ENCODE data around the gene MT1M.

MT1M gene

DNA sequence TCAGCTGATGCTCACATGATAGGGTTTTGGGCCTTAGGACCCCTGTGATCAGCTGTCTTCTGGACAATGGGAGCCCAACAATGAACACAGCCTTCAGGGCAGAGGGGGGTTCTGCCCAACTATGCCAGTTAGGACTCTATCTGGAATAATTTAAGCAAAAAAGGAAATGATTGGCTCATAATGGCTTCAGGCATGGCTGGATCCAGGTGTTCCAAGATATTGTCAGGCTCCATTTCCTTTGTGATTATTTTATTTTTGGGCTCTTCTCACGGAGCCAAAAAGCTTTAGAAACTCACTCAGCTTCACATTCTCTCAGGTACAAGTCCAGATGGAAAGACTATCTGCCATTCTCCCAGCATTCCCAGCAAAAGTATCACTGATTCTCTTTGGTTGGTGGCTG lies 27.0 kb upstream of the MT1M start:
- H3K27ac ChIP-seq = peak overlapping the region; percentile 90
- H3K4me2 ChIP-seq (ENCODE audit: low read length) = no peak overlapping the region
- no peaks in the 10 kb centered on the region for H3K79me2 ChIP-seq
- H3K36me3 ChIP-seq (ENCODE audit: control insufficient read depth, insufficient read depth, low read length) = no peaks in the 10 kb centered on the region
- H3K27me3 ChIP-seq (ENCODE audit: control insufficient read depth, insufficient read depth, low read length) = no peaks in the 10 kb centered on the region
- TF ChIP-seq, protein P1, sequence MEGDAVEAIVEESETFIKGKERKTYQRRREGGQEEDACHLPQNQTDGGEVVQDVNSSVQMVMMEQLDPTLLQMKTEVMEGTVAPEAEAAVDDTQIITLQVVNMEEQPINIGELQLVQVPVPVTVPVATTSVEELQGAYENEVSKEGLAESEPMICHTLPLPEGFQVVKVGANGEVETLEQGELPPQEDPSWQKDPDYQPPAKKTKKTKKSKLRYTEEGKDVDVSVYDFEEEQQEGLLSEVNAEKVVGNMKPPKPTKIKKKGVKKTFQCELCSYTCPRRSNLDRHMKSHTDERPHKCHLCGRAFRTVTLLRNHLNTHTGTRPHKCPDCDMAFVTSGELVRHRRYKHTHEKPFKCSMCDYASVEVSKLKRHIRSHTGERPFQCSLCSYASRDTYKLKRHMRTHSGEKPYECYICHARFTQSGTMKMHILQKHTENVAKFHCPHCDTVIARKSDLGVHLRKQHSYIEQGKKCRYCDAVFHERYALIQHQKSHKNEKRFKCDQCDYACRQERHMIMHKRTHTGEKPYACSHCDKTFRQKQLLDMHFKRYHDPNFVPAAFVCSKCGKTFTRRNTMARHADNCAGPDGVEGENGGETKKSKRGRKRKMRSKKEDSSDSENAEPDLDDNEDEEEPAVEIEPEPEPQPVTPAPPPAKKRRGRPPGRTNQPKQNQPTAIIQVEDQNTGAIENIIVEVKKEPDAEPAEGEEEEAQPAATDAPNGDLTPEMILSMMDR (IDR thresholded peaks at IDR 0.05) = no peak
- no peaks in the 10 kb centered on the region for H3K9me3 ChIP-seq (ENCODE audit: control insufficient read depth, low read length)
- no peak overlapping the region for H3K9ac ChIP-seq
- peaks cover 15% of the 10 kb centered on the region for H3K4me1 ChIP-seq
- H2AFZ ChIP-seq = no peak overlapping the region
- no peak overlapping the region for H3K4me3 ChIP-seq (ENCODE audit: low read depth, low read length)

DNA sequence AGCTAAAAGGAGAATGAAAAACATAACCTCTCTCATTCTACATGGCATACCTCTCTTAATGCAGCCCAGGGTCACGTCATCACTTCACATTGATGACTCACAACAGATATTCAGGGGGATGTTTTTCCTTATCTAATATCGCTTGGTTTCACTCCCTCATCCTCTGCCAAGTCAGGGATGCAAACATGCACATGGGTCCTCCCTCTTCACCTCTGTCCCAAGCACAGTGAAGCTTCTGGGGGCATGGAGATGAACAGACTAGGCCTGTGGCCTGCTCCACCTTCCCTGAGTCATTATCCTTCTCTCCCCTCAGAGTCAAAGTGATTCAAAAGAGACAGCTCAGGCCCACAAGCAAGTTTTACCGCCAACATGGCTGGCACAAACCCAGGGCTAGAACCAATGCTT lies 26.4 kb upstream of the MT1M start:
- Histone ChIP-seq H3K4me2 (ENCODE audit: low read length) (no peak overlapping the region), H3K27ac (peak overlapping the region; percentile 90), H2AFZ (peak overlapping the region; percentile 9), H3K9me3 (ENCODE audit: control insufficient read depth, low read length) (no peaks in the 10 kb centered on the region), H3K9ac (no peak overlapping the region), H3K4me1 (peaks cover 15% of the 10 kb centered on the region), H3K27me3 (ENCODE audit: control insufficient read depth, insufficient read depth, low read length) (no peaks in the 10 kb centered on the region), H3K36me3 (ENCODE audit: control insufficient read depth, insufficient read depth, low read length) (no peaks in the 10 kb centered on the region), H3K79me2 (no peaks in the 10 kb centered on the region), H3K4me3 (ENCODE audit: low read depth, low read length) (no peak overlapping the region)
- TF ChIP-seq, protein P1 (IDR thresholded peaks at IDR 0.05) = no peak

DNA sequence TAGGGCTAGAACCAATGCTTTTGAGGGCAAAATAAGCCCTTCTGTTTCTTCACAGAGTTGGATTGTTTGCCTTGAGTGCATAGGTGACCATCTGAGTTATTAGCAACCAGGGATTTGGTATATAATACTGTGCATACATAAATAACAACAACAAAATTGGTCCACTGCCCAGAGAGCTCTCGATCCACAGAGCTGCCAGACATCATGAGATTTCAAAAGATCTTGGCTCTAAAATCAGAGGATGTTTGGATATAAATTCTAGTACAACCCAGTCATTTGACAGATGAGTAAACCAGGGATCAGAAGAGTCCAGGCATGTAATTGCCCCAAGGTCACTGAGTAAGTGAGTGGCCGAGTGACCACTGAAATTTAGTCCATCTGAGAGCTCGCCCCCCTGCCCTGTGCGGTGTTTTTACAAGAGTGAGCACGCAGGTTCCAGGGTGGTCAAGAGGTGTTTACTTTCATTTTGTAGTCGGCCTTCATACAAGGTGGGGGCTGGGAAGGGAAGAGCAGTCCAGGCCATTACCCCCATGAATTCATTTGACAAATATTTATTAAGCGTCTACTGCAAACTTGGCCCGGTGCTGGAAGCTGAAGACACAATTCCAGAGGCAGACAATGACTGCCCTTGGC lies 25.9 kb upstream of the MT1M start:
- Histone ChIP-seq H3K4me1 (peaks cover 15% of the 10 kb centered on the region), H3K9ac (no peak overlapping the region)

DNA sequence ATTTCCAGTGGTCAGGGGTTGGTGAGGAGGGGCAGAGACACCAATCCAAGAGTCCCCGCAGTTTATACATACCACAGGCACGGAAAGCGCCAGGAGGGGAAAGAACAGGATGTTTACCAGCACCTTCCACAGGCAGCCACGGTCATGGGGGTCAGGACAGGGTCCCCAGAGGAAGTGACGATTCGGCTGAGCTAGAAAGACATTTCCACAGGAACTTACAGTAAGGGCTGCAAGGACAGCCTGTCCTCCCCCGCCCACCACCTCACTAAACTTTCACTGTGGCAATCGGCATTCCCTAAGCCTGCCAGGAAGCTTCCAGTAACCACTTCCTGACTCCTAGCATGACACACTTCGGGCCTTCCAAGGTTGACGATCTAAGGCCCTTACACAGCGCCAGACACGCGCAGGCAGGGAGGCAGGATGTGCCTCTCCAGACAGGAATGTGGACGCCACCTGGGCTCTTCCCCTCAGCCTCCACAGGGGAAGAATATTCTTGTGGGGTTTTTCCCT lies 25.3 kb upstream of the MT1M start:
- no peaks in the 10 kb centered on the region for H3K36me3 ChIP-seq (ENCODE audit: control insufficient read depth, insufficient read depth, low read length)
- peak overlapping the region; percentile 90 for H3K27ac ChIP-seq
- H3K27me3 ChIP-seq (ENCODE audit: control insufficient read depth, insufficient read depth, low read length) = no peaks in the 10 kb centered on the region
- H3K9me3 ChIP-seq (ENCODE audit: control insufficient read depth, low read length) = no peaks in the 10 kb centered on the region
- H3K4me1 ChIP-seq = peaks cover 15% of the 10 kb centered on the region
- H3K4me3 ChIP-seq (ENCODE audit: low read depth, low read length) = no peak overlapping the region
- no peak overlapping the region for H2AFZ ChIP-seq
- TF ChIP-seq, protein P1 (IDR thresholded peaks at IDR 0.05) = no peak
- H3K4me2 ChIP-seq (ENCODE audit: low read length) = no peak overlapping the region
- no peak overlapping the region for H3K9ac ChIP-seq
- H3K79me2 ChIP-seq = no peaks in the 10 kb centered on the region

More for the DNA sequence above, 25.9 kb upstream of the MT1M start:
- H3K27ac ChIP-seq = peak overlapping the region; percentile 90
- TF ChIP-seq, protein P1 (IDR thresholded peaks at IDR 0.05) = no peak
- no peaks in the 10 kb centered on the region for H3K27me3 ChIP-seq (ENCODE audit: control insufficient read depth, insufficient read depth, low read length)
- H2AFZ ChIP-seq = peak overlapping the region; percentile 47
- H3K4me2 ChIP-seq (ENCODE audit: low read length) = no peak overlapping the region
- no peaks in the 10 kb centered on the region for H3K9me3 ChIP-seq (ENCODE audit: control insufficient read depth, low read length)
- H3K4me3 ChIP-seq (ENCODE audit: low read depth, low read length) = no peak overlapping the region
- H3K36me3 ChIP-seq (ENCODE audit: control insufficient read depth, insufficient read depth, low read length) = no peaks in the 10 kb centered on the region
- no peaks in the 10 kb centered on the region for H3K79me2 ChIP-seq

DNA sequence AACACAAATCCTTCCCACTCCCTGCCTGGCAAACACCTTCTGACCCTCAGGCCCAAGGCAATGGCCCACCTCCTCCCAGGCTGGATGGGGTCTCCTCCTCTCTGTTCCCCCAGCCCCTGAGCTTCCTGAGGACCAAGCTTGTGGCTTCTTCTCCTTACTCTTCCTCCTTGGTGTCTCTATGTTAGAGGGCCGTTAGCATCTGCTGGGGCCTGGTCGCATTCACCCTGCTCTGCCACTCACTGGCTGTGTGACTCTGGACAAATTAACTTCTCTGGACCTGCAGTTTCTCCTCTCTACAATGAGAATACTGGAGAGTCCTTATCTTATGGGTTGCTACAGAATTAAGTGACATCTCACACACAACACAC lies 24.8 kb upstream of the MT1M start:
- Histone ChIP-seq H3K4me3 (ENCODE audit: low read depth, low read length) (peak overlapping the region; percentile 60), H3K27me3 (ENCODE audit: control insufficient read depth, insufficient read depth, low read length) (no peaks in the 10 kb centered on the region), H2AFZ (no peak overlapping the region), H3K79me2 (no peaks in the 10 kb centered on the region), H3K9ac (no peak overlapping the region), H3K36me3 (ENCODE audit: control insufficient read depth, insufficient read depth, low read length) (no peaks in the 10 kb centered on the region), H3K9me3 (ENCODE audit: control insufficient read depth, low read length) (no peaks in the 10 kb centered on the region), H3K4me2 (ENCODE audit: low read length) (peak overlapping the region; percentile 84), H3K4me1 (peaks cover 15% of the 10 kb centered on the region), H3K27ac (peak overlapping the region; percentile 90)
- TF ChIP-seq, protein P1 (IDR thresholded peaks at IDR 0.05) = no peak

All from parathyroid adenoma (tissue), 2 donors.